Measurements from ENCODE around the gene MGAT3.
A peak's percentile ranks its signal among the peaks of the same experiment; 100 is the strongest.

The MGAT3 gene

GRCh38 chr22:39452740-39453040 is 4.1 kb upstream of the MGAT3 start:
- DNase-seq = no peak

GRCh38 chr22:39453765-39454378 is 2.9 kb upstream of the MGAT3 start:
- no peak for DNase-seq

GRCh38 chr22:39454385-39454871 is 2.4 kb upstream of the MGAT3 start:
- no peak for DNase-seq

GRCh38 chr22:39457198-39457555 is 365 bp downstream of the MGAT3 start:
- DNase-seq = no peak

GRCh38 chr22:39457556-39458443 is 988 bp downstream of the MGAT3 start:
- no peak for DNase-seq

- DNase-seq = no peak
Measured at GRCh38 chr22:39458444-39459083, 1.8 kb downstream of the MGAT3 start.

GRCh38 chr22:39459681-39460080 is 2.9 kb downstream of the MGAT3 start:
- DNase-seq = no peak

- peak; percentile 30 to 31 for DNase-seq
Measured at GRCh38 chr22:39462443-39463221, 5.8 kb downstream of the MGAT3 start.

GRCh38 chr22:39463277-39463676 is 6.5 kb downstream of the MGAT3 start:
- DNase-seq = no peak

- DNase-seq = peak in 1 of 2 donors; percentile 42
Measured at GRCh38 chr22:39463931-39464390, 7.1 kb downstream of the MGAT3 start.

- DNase-seq = peak; percentile 53 to 60
Measured at GRCh38 chr22:39466228-39467006, 9.6 kb downstream of the MGAT3 start.

- no peak for DNase-seq
Measured at GRCh38 chr22:39467390-39467895, 10.6 kb downstream of the MGAT3 start.

GRCh38 chr22:39468487-39469325 is 11.9 kb downstream of the MGAT3 start:
- peak in 1 of 2 donors; percentile 35 for DNase-seq

GRCh38 chr22:39469326-39469680 is 12.5 kb downstream of the MGAT3 start:
- DNase-seq = no peak

- no peak for DNase-seq
Measured at GRCh38 chr22:39469681-39470450, 13.1 kb downstream of the MGAT3 start.

- DNase-seq = no peak
Measured at GRCh38 chr22:39470451-39471291, 13.9 kb downstream of the MGAT3 start.

- peak; percentile 73 to 84 for DNase-seq
Measured at GRCh38 chr22:39471381-39472141, 14.7 kb downstream of the MGAT3 start.
